ENCODE data around the gene RBMX. TPM values are rescaled to one million over a fixed set of nuclear protein-coding genes. Genes with fewer than 3 reads are reported as not detected.

Gene RBMX
- total RNA-seq, 2 donors from 2014 or later = 380 to 396 TPM

GRCh38 chrX:136847874-136848273 is 32.7 kb downstream of the RBMX start:
- Mint-ChIP-seq H3K4me3 (no peak overlapping the region), H3K27ac (no peak overlapping the region), H3K27me3 (ENCODE audit: insufficient read depth) (no peaks in the 10 kb centered on the region), H3K9me3 (peaks cover 49% of the 10 kb centered on the region), H3K36me3 (ENCODE audit: low read depth) (peaks cover 45% of the 10 kb centered on the region), H3K4me1 (no peaks in the 10 kb centered on the region)
- Histone ChIP-seq H3K27me3 (ENCODE audit: control insufficient read depth, insufficient read depth, low read length, poor library complexity, severe bottlenecking) (no peaks in the 10 kb centered on the region), H3K27ac (ENCODE audit: low read depth, low read length) (no peak overlapping the region), H3K9ac (ENCODE audit: extremely low read depth, low read length, poor library complexity, severe bottlenecking) (no peak overlapping the region), H3K9me3 (ENCODE audit: control insufficient read depth, low read length) (no peaks in the 10 kb centered on the region), H3K36me3 (ENCODE audit: control insufficient read depth, insufficient read depth, low read length) (peaks cover 22% of the 10 kb centered on the region), H3K4me1 (ENCODE audit: control insufficient read depth, insufficient read depth, low read length) (no peaks in the 10 kb centered on the region), H3K4me3 (ENCODE audit: low read length) (no peak overlapping the region)
- 95 to 100% methylated on average over 2 of the region's 2 CpGs for WGBS, 2 experiments (ENCODE audit: insufficient coverage in 1 of 2, insufficient read length in 1 of 2)
- no peak for DNase-seq
- TF ChIP-seq CTCF (conservative IDR thresholded peaks at IDR 0.05) = no peak

GRCh38 chrX:136839196-136839595 is 41.3 kb downstream of the RBMX start:
- WGBS, 2 experiments (ENCODE audit: insufficient coverage in 1 of 2, insufficient read length in 1 of 2) = 100% methylated on average over 1 of the region's 1 CpG; no CpG with 5 or more reads in 1 of the 2 experiments
- no peaks in the 10 kb centered on the region for H3K4me1 Mint-ChIP-seq
- H3K27ac ChIP-seq (ENCODE audit: low read depth, low read length) = no peak overlapping the region
- no peak for DNase-seq
- H3K4me1 ChIP-seq (ENCODE audit: control insufficient read depth, insufficient read depth, low read length) = no peaks in the 10 kb centered on the region
- no peak overlapping the region for H3K4me3 Mint-ChIP-seq
- no peak overlapping the region for H3K9ac ChIP-seq (ENCODE audit: extremely low read depth, low read length, poor library complexity, severe bottlenecking)
- no peak overlapping the region for H3K4me3 ChIP-seq (ENCODE audit: low read length)
- H3K9me3 Mint-ChIP-seq = peaks cover 63% of the 10 kb centered on the region
- no peak overlapping the region for H3K27ac Mint-ChIP-seq
- H3K9me3 ChIP-seq (ENCODE audit: control insufficient read depth, low read length) = no peaks in the 10 kb centered on the region
- TF ChIP-seq CTCF (conservative IDR thresholded peaks at IDR 0.05) = no peak
- H3K36me3 ChIP-seq (ENCODE audit: control insufficient read depth, insufficient read depth, low read length) = peaks cover 6% of the 10 kb centered on the region
- H3K27me3 ChIP-seq (ENCODE audit: control insufficient read depth, insufficient read depth, low read length, poor library complexity, severe bottlenecking) = no peaks in the 10 kb centered on the region
- no peaks in the 10 kb centered on the region for H3K27me3 Mint-ChIP-seq (ENCODE audit: insufficient read depth)
- H3K36me3 Mint-ChIP-seq (ENCODE audit: low read depth) = peaks cover 21% of the 10 kb centered on the region

GRCh38 chrX:136835761-136836160 is 44.8 kb downstream of the RBMX start:
- DNase-seq = no peak
- Histone ChIP-seq H3K9ac (ENCODE audit: extremely low read depth, low read length, poor library complexity, severe bottlenecking) (no peak overlapping the region), H3K36me3 (ENCODE audit: control insufficient read depth, insufficient read depth, low read length) (no peaks in the 10 kb centered on the region), H3K9me3 (ENCODE audit: control insufficient read depth, low read length) (no peaks in the 10 kb centered on the region), H3K27me3 (ENCODE audit: control insufficient read depth, insufficient read depth, low read length, poor library complexity, severe bottlenecking) (no peaks in the 10 kb centered on the region), H3K4me1 (ENCODE audit: control insufficient read depth, insufficient read depth, low read length) (no peaks in the 10 kb centered on the region), H3K27ac (ENCODE audit: low read depth, low read length) (no peak overlapping the region), H3K4me3 (ENCODE audit: low read length) (no peak overlapping the region)
- Mint-ChIP-seq H3K4me1 (no peaks in the 10 kb centered on the region), H3K4me3 (no peak overlapping the region), H3K27me3 (ENCODE audit: insufficient read depth) (no peaks in the 10 kb centered on the region), H3K36me3 (ENCODE audit: low read depth) (peaks cover 12% of the 10 kb centered on the region), H3K9me3 (peaks cover 54% of the 10 kb centered on the region), H3K27ac (no peak overlapping the region)
- WGBS, 2 experiments (ENCODE audit: insufficient coverage in 1 of 2, insufficient read length in 1 of 2) = 48% methylated on average over 3 of the region's 4 CpGs; no CpG with 5 or more reads in 1 of the 2 experiments
- no peak for TF ChIP-seq CTCF (conservative IDR thresholded peaks at IDR 0.05)

Data from endodermal cell (in vitro differentiated cells).